ENCODE data around the gene ABHD16B. TPM values are rescaled to one million over a fixed set of nuclear protein-coding genes. Genes with fewer than 3 reads are reported as not detected.

The ABHD16B gene
- total and polyA plus RNA-seq, 2 of the 13 experiments (the other 11 are each of a cell fraction or from before 2014, with no cell fraction given) = not detected

- TF ChIP-seq CERS6 (CRISPR knock-in tag; IDR thresholded peaks at IDR 0.05) = no peak
- TF ChIP-seq BCLAF1 (IDR thresholded peaks at IDR 0.05) = no peak
- no peak for TF ChIP-seq AGO1 (IDR thresholded peaks at IDR 0.05; ENCODE audit: low read depth, low read length, poor library complexity, severe bottlenecking)
- 0 out of 2 replicates have a peak, but pooled peaks have one; percentile 36 for TF ChIP-seq SIN3A (IDR thresholded peaks at IDR 0.05; ENCODE audit: borderline replicate concordance, low read depth, low read length)
- no peak for TF ChIP-seq RFXAP (CRISPR knock-in tag; IDR thresholded peaks at IDR 0.05; ENCODE audit: borderline replicate concordance)
- TF ChIP-seq REST (IDR thresholded peaks at IDR 0.05; ENCODE audit: borderline replicate concordance in 1 of 2, low read depth in 1 of 2, low read length in 2 of 2) = no peak
- TF ChIP-seq MED8 (CRISPR knock-in tag; IDR thresholded peaks at IDR 0.05; ENCODE audit: insufficient replicate concordance) = peak; percentile 67
- no peak for TF ChIP-seq ZNF749 (CRISPR knock-in tag; IDR thresholded peaks at IDR 0.05; ENCODE audit: borderline replicate concordance)
- TF ChIP-seq MAFG (CRISPR knock-in tag; IDR thresholded peaks at IDR 0.05) = no peak
- TF ChIP-seq HOXD1 (CRISPR knock-in tag; IDR thresholded peaks at IDR 0.05) = no peak
- no peak for TF ChIP-seq NR2C2 (CRISPR knock-in tag; IDR thresholded peaks at IDR 0.05; ENCODE audit: borderline replicate concordance)
- peak; percentile 21; the same call in 1 of the 2 replicates for TF ChIP-seq DMAP1 (CRISPR knock-in tag; IDR thresholded peaks at IDR 0.05)
- no peak for TF ChIP-seq ZSCAN31 (CRISPR knock-in tag; IDR thresholded peaks at IDR 0.05; ENCODE audit: low read depth)
- TF ChIP-seq ZBTB8A (CRISPR knock-in tag; IDR thresholded peaks at IDR 0.05; ENCODE audit: borderline replicate concordance, low read depth) = no peak
- no peak for TF ChIP-seq ZBTB20 (CRISPR knock-in tag; IDR thresholded peaks at IDR 0.05; ENCODE audit: borderline replicate concordance, low read depth)
- TF ChIP-seq ARID3A (IDR thresholded peaks at IDR 0.05; ENCODE audit: low read depth, low read length) = no peak
Measured at GRCh38 chr20:63848003-63848911, 13.0 kb upstream of the ABHD16B start (continued).

Data from HepG2 (cell line).